Adrenal gland (tissue), 12 donors: ENCODE data around the gene HOXA3. TPM values are rescaled to one million over a fixed set of nuclear protein-coding genes. Genes with fewer than 3 reads are reported as not detected.

Experiments used
- DNase-seq, 7 donors: peaks; one replicate each; pipeline ENCODE4 v3.0.0-alpha.2; 2019 to 2020
- H3K27ac ChIP-seq, 5 donors: fragments of 200-600 bp; sonication (generic) in 4 of 5; 1 replicate in 3 of 5; 2 replicates in 2 of 5; pipeline versions ENCODE4 v1.5.1 to v1.8.0; 2016 to 2020; ENCODE audit warnings: mild to moderate bottlenecking in 1 of 5
- H3K27me3 ChIP-seq: fragments of 200-600 bp; 2 replicates; pipeline ENCODE4 v1.8.0; 2021
- H3K36me3 ChIP-seq, 2 donors: fragments of 200-600 bp; replicated peaks in 1 of 2; 1 replicate in 1 of 2; 2 replicates in 1 of 2; pipeline versions ENCODE4 v1.5.1 to v1.8.0; 2018 to 2022
- H3K4me1 ChIP-seq, 2 donors: fragments of 200-600 bp; replicated peaks in 1 of 2; 1 replicate in 1 of 2; 2 replicates in 1 of 2; pipeline versions ENCODE4 v1.5.1 to v1.8.0; 2018 to 2021
- H3K4me3 ChIP-seq, 4 donors: fragments of 200-600 bp; sonication (generic) in 3 of 4; one replicate each; pipeline ENCODE4 v1.5.1; 2016 to 2018
- H3K9me3 ChIP-seq, 3 donors: fragments of 200-600 bp; sonication (generic) in 1 of 3; replicated peaks in 1 of 3; 1 replicate in 2 of 3; 2 replicates in 1 of 3; pipeline versions ENCODE4 v1.5.1 to v1.8.0; 2016 to 2021
- CTCF ChIP-seq, 6 experiments: fragments of 450-650 bp in 4 of 6; fragments of 200-600 bp in 2 of 6; sonication (generic) in 1 of 6; IDR thresholded peaks; 1 replicate in 5 of 6; 2 replicates in 1 of 6; pipeline versions ENCODE4 v1.5.1 to v1.8.0; 2016 to 2021; ENCODE audit warnings: antibody characterized with exemption in 6 of 6, mild to moderate bottlenecking in 2 of 6, moderate library complexity in 1 of 6
- POLR2A ChIP-seq, 2 donors: fragments of 450-650 bp; IDR thresholded peaks; one replicate each; pipeline ENCODE4 v1.6.1; 2017; ENCODE audit warnings: antibody characterized with exemption in 2 of 2, mild to moderate bottlenecking in 2 of 2, moderate library complexity in 1 of 2
- WGBS, 4 donors: extraction: QIAGEN DNeasy Blood & Tissue Kit in 2 of 4; methylation state at CpG; one replicate each; pipeline versions ENCODE4 v1.1.5 to v1.1.7; 2013 to 2017; 5-methylcytosine and 5-hydroxymethylcytosine counted together
- intact Hi-C, 2 donors: fragments of 100-400 bp; cut with DNase I; formaldehyde crosslinking; loops; one replicate each; pipeline versions ENCODE4 v1.14.1 to v1.15.0; 2022 to 2023
- polyA plus RNA-seq, 3 donors: library from polyadenylated mRNA; stranded (reverse); fragments of 200-250 nt in 2 of 3; fragments of 350-450 nt in 1 of 3; fragmentation: Illumina TruSeq in 1 of 3; extraction: RNeasy Lipid Tissue Mini Kit (QIAGEN cat#74804) in 1 of 3; gene quantifications; one replicate each; pipeline ENCODE4 v1.2.3, GENCODE V29; 2013 to 2014
- total RNA-seq, 9 donors: library from RNA; depleted of rRNA in 4 of 9; stranded (reverse); fragments of >200 nt in 4 of 9; fragments of 120-200 nt in 1 of 9; fragmentation: NEBNext Ultra II Directional in 1 of 9; extraction: Animal tissue kit (Norgen Biotek cat#: 25700) in 1 of 9; gene quantifications; one replicate each; pipeline versions ENCODE4 v1.1.0 to v1.2.4, GENCODE V29; 2013 to 2023
- donor health status: healthy with polysubstance abuse.
- donor health status: Bipolar disorder and iron deficiency.
- donor health status: DM: yes; HTN: yes; CAD: no.
- donor health status: DM: no; HTN: no; CAD: no.
- donor health status: DM: no; HTN: no; CAD: no.
- donor health status: DM: yes; HTN: yes; CAD: no.

The HOXA3 gene
- total and polyA plus RNA-seq, 12 donors, result 1.0 to 32.7 (median 3.8) TPM

DNA sequence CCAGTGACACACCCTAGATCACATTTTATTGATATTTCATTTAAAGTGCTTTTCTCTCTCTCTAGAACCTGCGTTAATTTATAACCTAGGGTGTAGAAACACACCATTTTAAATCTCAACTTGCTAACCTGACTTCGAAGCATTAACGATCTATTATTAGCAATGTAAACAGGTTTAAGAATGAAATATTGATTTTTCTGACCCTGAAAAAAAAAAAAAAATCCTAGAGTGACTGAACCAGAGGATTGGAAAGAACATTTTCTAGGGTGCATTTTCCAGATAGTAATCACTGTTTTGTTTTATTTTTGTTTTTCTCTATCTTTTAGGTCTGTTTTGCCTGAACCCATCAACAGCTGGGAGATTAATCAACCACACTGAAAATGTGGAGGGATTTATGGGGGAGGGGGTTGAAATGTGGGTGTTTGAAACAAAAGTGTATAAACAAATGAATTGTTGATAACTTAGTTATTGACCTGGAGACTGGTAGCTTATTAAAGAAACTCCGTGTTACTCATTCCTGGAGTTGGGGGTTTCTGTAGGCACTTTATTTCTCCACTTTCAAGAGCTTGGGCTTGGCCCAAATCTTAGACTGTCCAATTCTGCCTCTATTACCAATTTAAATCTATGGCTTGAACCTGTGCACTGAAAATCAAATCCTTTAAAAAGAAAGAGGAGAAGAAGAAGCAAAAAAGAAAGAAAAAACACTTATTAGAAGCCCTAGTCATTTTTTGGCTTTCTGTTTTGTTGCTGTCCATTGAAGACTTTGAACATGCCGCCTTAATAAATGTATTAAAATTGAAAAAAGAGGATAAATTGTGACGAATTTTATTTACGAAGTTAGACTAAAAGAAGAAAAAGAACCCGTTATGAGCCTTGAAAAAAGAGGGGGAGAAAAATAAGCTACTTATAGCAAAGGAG, 52.7 kb downstream of the HOXA3 start:
- no peak for DNase-seq
- Histone ChIP-seq H3K9me3 (no peaks in the 10 kb centered on the region), H3K36me3 (no peaks in the 10 kb centered on the region), H3K27me3 (no peaks in the 10 kb centered on the region), H3K4me3 (peak overlapping the region in 1 of 4 donors; percentile 76), H3K27ac (peak overlapping the region in 2 of 5 donors; percentile 89 to 95), H3K4me1 (peaks cover 22 to 41% of the 10 kb centered on the region in 2 donors)
- WGBS, 4 donors, result 66 to 82% (median 74%) methylated on average over 8 of the region's 8 CpGs
- intact Hi-C loops, result loop anchor here (10.0 kb wide), 1 partner anchor 235 kb away; the partner anchor contains the start of gene SKAP2 (in 2 of the 2)
- TF ChIP-seq POLR2A (IDR thresholded peaks at IDR 0.05), result no peak
- no peak for TF ChIP-seq CTCF (IDR thresholded peaks at IDR 0.05)

DNA sequence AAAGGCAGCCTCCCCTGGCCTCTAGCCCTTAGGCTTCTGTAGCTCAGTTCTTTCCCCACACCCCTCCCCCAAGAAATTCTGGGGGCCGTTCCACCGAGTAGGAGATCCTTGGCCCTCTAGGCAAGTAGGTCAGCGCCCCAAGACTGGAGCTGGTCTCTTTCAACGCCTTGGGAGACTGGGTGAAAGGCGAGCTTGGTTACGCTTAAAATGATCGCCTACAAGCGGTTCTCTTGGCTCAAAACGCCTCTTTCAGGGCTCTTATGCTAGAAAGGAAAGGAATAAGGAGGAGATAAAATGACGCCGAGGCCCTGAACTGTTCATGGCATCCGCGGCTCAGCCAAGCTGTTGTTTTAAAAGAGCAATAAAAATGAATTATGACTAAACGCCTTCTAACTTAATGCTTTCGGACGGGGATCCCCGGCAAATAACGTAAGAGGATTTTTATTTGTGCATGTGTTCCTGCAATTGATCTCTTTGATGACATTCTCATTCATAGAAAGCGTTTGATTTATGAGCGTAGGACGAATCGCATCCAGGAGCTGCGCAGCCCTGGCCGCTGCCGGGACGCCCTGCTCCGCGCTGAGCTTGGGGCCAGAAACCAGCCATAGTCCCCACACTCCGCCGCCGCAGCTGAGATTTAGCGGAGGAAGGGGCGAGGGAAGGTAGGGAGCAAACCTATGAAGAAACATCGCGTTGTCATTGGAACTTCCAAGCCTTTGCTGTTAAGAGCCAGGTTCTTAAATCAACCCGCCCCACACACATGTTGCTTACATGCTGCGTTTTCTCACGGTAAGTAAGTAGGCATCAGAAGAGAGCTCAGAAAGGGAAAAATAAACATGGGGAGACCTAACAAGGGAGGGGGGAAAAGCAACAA, 53.6 kb downstream of the HOXA3 start:
- H3K4me3 ChIP-seq, result peak overlapping the region in 2 of 4 donors; percentile 39 to 76
- intact Hi-C loops, result loop anchor here in 1 of 2 donors (10.0 kb wide), 1 partner anchor 234 kb away; the partner anchor contains the start of gene SKAP2
- DNase-seq, result peak; percentile 66 to 87 (median 75)
- WGBS, 4 donors, result 15 to 32% (median 16%) methylated on average over 29 to 38 of the region's 38 CpGs
- H3K9me3 ChIP-seq, result no peaks in the 10 kb centered on the region
- no peak for TF ChIP-seq CTCF (IDR thresholded peaks at IDR 0.05)
- peak in 1 of 2 donors; percentile 56 for TF ChIP-seq POLR2A (IDR thresholded peaks at IDR 0.05)
- peaks cover 22 to 41% of the 10 kb centered on the region in 2 donors for H3K4me1 ChIP-seq
- no peaks in the 10 kb centered on the region for H3K36me3 ChIP-seq
- peak overlapping the region; percentile 80 to 95 (median 86) for H3K27ac ChIP-seq
- H3K27me3 ChIP-seq, result no peaks in the 10 kb centered on the region

DNA sequence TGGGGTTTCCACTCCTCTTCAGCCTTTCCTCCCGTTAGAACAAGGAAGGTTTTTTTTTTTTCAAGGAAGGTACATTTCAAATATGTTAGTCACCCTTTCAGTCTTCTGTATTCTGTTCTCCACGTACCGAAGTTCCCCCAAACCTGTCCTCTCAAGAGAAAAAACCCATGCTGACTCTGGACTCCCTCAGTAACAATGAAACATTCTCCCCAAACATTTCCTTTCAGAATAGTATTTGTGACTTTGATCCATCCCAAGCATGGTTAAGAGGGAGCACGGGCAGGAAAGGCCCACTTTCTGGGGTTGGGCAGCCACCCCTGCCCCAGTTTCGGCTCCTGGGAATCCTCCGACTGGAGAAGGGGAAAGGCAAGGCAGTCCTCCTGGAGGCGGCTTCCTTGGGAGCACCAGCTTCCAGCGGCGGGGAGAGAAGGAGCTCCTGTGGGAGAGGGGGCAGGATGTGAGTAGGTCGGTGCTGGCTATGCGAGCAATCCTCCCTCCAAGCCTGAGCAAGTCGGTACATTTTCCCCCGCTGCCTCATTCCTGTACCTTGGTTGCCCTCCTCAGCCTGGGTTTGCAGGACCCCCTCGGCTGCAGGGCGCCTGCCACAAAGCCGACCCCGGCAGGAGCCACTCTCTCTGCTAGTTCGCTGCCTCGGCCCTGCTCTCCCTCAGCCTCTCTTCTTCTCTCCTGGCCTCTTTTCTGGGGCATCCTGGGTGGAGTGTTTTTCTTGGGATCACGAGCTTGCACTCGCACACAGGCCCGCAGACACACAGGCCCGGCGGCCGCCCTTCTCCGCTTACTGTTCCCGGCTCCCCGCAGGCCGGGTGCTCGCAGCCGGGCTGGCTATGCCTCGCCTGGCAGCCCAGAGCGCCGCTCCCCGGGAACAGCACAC, 54.5 kb downstream of the HOXA3 start:
- Histone ChIP-seq H3K9me3 (no peaks in the 10 kb centered on the region), H3K36me3 (no peaks in the 10 kb centered on the region), H3K27me3 (no peaks in the 10 kb centered on the region), H3K4me3 (peak overlapping the region in 2 of 4 donors; percentile 39 to 76), H3K27ac (peak overlapping the region; percentile 80 to 95 (median 86)), H3K4me1 (peaks cover 22 to 38% of the 10 kb centered on the region in 2 donors)
- WGBS, 4 donors, result 7 to 32% (median 16%) methylated on average over 21 to 35 of the region's 35 CpGs
- intact Hi-C loops, result loop anchor here in 1 of 2 donors (10.0 kb wide), 1 partner anchor 233 kb away; the partner anchor contains the start of gene SKAP2
- DNase-seq, result peak in 2 of 7 donors; percentile 58 to 71
- TF ChIP-seq CTCF (IDR thresholded peaks at IDR 0.05) (no peak), POLR2A (IDR thresholded peaks at IDR 0.05) (no peak)
